Panc1 (cell line): ENCODE data around the gene DOK6. TPM values are rescaled to one million over a fixed set of nuclear protein-coding genes. Genes with fewer than 3 reads are reported as not detected.

Source experiments
- ATAC-seq: fragments of 200-7000 bp; cut with Tn5 transposase; 2 replicates; pipeline ENCODE4 v1.9.1; 2020; ENCODE audit warnings: mild to moderate bottlenecking, moderate library complexity
- BruUV-seq: library from RNA; stranded (reverse); fragments of 400-500 nt; replicated peaks from 2 replicates; lab custom pipeline; 2021; lab: Mats Ljungman, UMichigan
- CTCF ChIA-PET: fragments of 300-600 bp; sonication (Branson Sonifier 250); formaldehyde crosslinking; loops from one replicate; lab custom pipeline; 2022; ENCODE audit warnings: antibody characterized with exemption; lab: Charles Lee
- POLR2A ChIA-PET: fragments of 300-600 bp; sonication (Branson Sonifier 250); formaldehyde crosslinking; loops from one replicate; lab custom pipeline; 2022; ENCODE audit warnings: antibody characterized with exemption; lab: Charles Lee
- DNase-seq: peaks from one replicate; pipeline ENCODE4 v3.0.0-alpha.2; 2010; ENCODE audit warnings: low read depth, low spot score
- H3K27ac ChIP-seq: 2 replicates; pipeline ENCODE4 v1.5.1; 2011; ENCODE audit warnings: mild to moderate bottlenecking, low read length, inconsistent platforms
- H3K27me3 ChIP-seq: fragments of 200-500 bp; sonication (Bioruptor generic); 2 replicates; pipeline ENCODE4 v1.6.0; 2014; ENCODE audit warnings: low read length, inconsistent platforms; ENCODE audit not compliant: control insufficient read depth, insufficient read depth
- H3K36me3 ChIP-seq: fragments of 200-500 bp; sonication (Bioruptor generic); 2 replicates; pipeline ENCODE4 v1.5.1; 2014; ENCODE audit warnings: inconsistent platforms, mild to moderate bottlenecking, low read length, moderate library complexity; ENCODE audit not compliant: control insufficient read depth, insufficient read depth
- H3K4me1 ChIP-seq: 2 replicates; pipeline ENCODE4 v1.5.1; 2011; ENCODE audit warnings: inconsistent platforms, mild to moderate bottlenecking, low read length, moderate library complexity; ENCODE audit not compliant: control insufficient read depth, insufficient read depth
- H3K4me3 ChIP-seq, 2 experiments: 2 replicates each; pipeline ENCODE4 v1.5.1; 2011 to 2012; ENCODE audit warnings: low read depth in 2 of 2, low read length in 2 of 2, mild to moderate bottlenecking in 2 of 2, inconsistent platforms in 1 of 2, moderate library complexity in 1 of 2
- H3K9me3 ChIP-seq: fragments of 200-500 bp; sonication (Bioruptor generic); 2 replicates; pipeline ENCODE4 v1.5.1; 2014; ENCODE audit warnings: low read depth, mild to moderate bottlenecking, inconsistent platforms, low read length, moderate library complexity; ENCODE audit not compliant: control insufficient read depth, insufficient read depth
- POLR2AphosphoS5 ChIP-seq: IDR thresholded peaks from 2 replicates; pipeline ENCODE4 v1.6.1; 2012; ENCODE audit warnings: mild to moderate bottlenecking, low read depth, low read length, moderate library complexity
- SIN3A ChIP-seq: IDR thresholded peaks from 2 replicates; pipeline ENCODE4 v1.6.1; 2012; ENCODE audit warnings: low read depth, mild to moderate bottlenecking, low read length, moderate library complexity, borderline replicate concordance; ENCODE audit not compliant: insufficient read depth
- TCF7L2 ChIP-seq: IDR thresholded peaks from 2 replicates; pipeline ENCODE4 v1.6.1; 2011; ENCODE audit warnings: mild to moderate bottlenecking, low read depth, low read length, inconsistent platforms
- in situ Hi-C: cut with HindIII; loops from 2 replicates; pipeline ENCODE4 v1.10.0; 2016; ENCODE audit warnings: low sequenced_read_pairs, low pct_unique_long_range_greater_than_20kb
- intact Hi-C: fragments of 100-400 bp; cut with micrococcal nuclease; formaldehyde crosslinking; loops from one replicate; pipeline ENCODE4 v1.10.0; 2022; ENCODE audit not compliant: unreplicated experiment
- total RNA-seq: library from RNA; stranded (reverse); gene quantifications from one replicate; pipeline ENCODE4 v1.2.1, GENCODE V29; 2021; ENCODE audit not compliant: unreplicated experiment
- TF ChIP-seq, protein P1 (sequence below), 2 experiments: IDR thresholded peaks; 2 replicates each; pipeline ENCODE4 v1.6.1; 2011 to 2012; ENCODE audit warnings: low read depth in 2 of 2, control low read depth in 1 of 2, low read length in 1 of 2, mild to moderate bottlenecking in 1 of 2, moderate library complexity in 1 of 2; ENCODE audit not compliant: insufficient read depth in 1 of 2
- TF ChIP-seq, protein P2 (sequence below): fragments of 450-650 bp; IDR thresholded peaks from 2 replicates; pipeline ENCODE4 v1.5.1; 2017; ENCODE audit warnings: mild to moderate bottlenecking

Gene DOK6
- total RNA-seq, 1 experiment from 2014 or later: not detected

DNA sequence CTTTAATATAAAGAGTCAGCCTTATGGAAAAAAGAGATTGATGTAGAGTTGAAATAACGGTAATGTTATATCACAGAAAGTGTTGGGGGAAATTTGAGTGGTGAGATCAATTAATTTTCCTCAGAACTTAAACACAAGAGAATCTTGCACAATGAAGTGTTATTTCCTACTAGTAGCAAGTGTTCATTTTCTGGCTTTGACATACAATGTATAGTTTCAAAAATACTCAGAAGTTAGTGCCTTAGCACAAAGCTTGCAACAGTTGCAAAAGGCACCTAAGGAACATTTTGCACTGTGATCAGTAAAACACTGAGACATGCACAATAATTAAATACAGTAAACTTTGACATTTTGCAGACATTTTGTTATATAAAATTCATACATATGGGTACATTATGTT lies 385.7 kb downstream of the DOK6 start:
- no peak for TF ChIP-seq TCF7L2
- TF ChIP-seq POLR2AphosphoS5: no peak
- TF ChIP-seq, protein P1, sequence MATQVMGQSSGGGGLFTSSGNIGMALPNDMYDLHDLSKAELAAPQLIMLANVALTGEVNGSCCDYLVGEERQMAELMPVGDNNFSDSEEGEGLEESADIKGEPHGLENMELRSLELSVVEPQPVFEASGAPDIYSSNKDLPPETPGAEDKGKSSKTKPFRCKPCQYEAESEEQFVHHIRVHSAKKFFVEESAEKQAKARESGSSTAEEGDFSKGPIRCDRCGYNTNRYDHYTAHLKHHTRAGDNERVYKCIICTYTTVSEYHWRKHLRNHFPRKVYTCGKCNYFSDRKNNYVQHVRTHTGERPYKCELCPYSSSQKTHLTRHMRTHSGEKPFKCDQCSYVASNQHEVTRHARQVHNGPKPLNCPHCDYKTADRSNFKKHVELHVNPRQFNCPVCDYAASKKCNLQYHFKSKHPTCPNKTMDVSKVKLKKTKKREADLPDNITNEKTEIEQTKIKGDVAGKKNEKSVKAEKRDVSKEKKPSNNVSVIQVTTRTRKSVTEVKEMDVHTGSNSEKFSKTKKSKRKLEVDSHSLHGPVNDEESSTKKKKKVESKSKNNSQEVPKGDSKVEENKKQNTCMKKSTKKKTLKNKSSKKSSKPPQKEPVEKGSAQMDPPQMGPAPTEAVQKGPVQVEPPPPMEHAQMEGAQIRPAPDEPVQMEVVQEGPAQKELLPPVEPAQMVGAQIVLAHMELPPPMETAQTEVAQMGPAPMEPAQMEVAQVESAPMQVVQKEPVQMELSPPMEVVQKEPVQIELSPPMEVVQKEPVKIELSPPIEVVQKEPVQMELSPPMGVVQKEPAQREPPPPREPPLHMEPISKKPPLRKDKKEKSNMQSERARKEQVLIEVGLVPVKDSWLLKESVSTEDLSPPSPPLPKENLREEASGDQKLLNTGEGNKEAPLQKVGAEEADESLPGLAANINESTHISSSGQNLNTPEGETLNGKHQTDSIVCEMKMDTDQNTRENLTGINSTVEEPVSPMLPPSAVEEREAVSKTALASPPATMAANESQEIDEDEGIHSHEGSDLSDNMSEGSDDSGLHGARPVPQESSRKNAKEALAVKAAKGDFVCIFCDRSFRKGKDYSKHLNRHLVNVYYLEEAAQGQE (IDR thresholded peaks at IDR 0.05; ENCODE audit: insufficient read depth in 1 of 2, low read depth in 2 of 2, low read length in 1 of 2): no peak
- TF ChIP-seq, protein P2, sequence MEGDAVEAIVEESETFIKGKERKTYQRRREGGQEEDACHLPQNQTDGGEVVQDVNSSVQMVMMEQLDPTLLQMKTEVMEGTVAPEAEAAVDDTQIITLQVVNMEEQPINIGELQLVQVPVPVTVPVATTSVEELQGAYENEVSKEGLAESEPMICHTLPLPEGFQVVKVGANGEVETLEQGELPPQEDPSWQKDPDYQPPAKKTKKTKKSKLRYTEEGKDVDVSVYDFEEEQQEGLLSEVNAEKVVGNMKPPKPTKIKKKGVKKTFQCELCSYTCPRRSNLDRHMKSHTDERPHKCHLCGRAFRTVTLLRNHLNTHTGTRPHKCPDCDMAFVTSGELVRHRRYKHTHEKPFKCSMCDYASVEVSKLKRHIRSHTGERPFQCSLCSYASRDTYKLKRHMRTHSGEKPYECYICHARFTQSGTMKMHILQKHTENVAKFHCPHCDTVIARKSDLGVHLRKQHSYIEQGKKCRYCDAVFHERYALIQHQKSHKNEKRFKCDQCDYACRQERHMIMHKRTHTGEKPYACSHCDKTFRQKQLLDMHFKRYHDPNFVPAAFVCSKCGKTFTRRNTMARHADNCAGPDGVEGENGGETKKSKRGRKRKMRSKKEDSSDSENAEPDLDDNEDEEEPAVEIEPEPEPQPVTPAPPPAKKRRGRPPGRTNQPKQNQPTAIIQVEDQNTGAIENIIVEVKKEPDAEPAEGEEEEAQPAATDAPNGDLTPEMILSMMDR: no peak
- TF ChIP-seq SIN3A: no peak
- no TSS peak for BruUV-seq
- Histone ChIP-seq H3K4me1 (no peaks in the 10 kb centered on the region), H3K36me3 (no peaks in the 10 kb centered on the region), H3K4me3 (no peak overlapping the region), H3K9me3 (no peaks in the 10 kb centered on the region), H3K27ac (no peak overlapping the region), H3K27me3 (no peaks in the 10 kb centered on the region)
- CTCF ChIA-PET: no interaction called here
- intact Hi-C loops: no loop called here
- in situ Hi-C loops: no loop called here
- POLR2A ChIA-PET: no interaction called here
- no peak for ATAC-seq
- no peak for DNase-seq

DNA sequence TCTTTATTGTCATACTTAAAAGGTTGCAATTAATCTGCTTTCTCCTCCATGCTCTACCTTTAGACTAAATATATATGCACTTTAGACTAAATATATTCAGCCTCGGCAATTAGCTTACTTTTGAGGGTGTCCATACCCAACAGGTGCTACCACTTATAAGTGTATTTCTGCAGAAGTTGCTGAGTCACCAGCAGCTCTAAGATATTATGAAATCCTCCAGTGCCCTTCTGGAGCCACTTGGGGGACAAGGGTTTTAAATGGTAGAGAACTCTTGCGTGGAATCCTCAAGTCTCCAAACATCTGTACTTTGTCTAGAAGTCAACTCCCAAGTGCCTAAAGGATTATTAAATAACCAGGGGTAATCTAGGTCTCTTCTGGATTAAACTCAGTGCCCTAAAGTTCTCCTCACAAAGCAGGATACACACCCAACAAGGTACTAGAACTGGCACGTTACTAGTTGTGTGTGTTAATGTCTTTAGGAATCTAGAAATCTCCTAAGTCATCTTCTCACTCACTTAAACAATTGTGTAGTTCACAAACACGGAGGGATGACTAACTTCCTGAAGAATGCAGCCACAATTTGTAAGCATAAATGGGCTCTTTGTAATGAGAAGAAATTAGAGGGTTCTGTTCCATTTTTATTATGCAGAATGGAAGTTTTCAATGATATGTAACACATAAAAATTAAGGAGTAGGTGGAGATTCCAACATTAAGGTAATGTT lies 387.3 kb downstream of the DOK6 start:
- Histone ChIP-seq H3K36me3 (no peaks in the 10 kb centered on the region), H3K4me3 (no peak overlapping the region), H3K9me3 (no peaks in the 10 kb centered on the region), H3K4me1 (no peaks in the 10 kb centered on the region), H3K27me3 (no peaks in the 10 kb centered on the region), H3K27ac (no peak overlapping the region)
- intact Hi-C loops (no loop called here), in situ Hi-C loops (no loop called here)
- ATAC-seq (no peak), DNase-seq (no peak)
- TF ChIP-seq TCF7L2 (no peak), SIN3A (no peak), POLR2AphosphoS5 (no peak)
- TF ChIP-seq, protein P2: no peak
- TF ChIP-seq, protein P1 (IDR thresholded peaks at IDR 0.05; ENCODE audit: insufficient read depth in 1 of 2, low read depth in 2 of 2, low read length in 1 of 2): no peak
- BruUV-seq: no TSS peak
- ChIA-PET POLR2A (no interaction called here), CTCF (no interaction called here)
